Germinal center (tissue), 1 donor: ENCODE measurements around the gene ARL4A.
"Not testable (repeated sequence)": the region's sequence is repeated elsewhere in the genome, so short reads cannot be mapped to it uniquely, and the experiment has no call there.

Experiments
- DNase-seq: peaks from one replicate; pipeline ENCODE4 v3.0.0; 2012; ENCODE audit warnings: mixed read lengths, low spot score

Gene ARL4A

GRCh38 chr7:12670000-12670729, 17.3 kb upstream of the ARL4A start:
- DNase-seq: no peak

GRCh38 chr7:12670743-12671520, 16.5 kb upstream of the ARL4A start:
- DNase-seq: no peak

- not testable (repeated sequence) for DNase-seq
Observed at GRCh38 chr7:12673436-12673835, 14.0 kb upstream of the ARL4A start.

DNA sequence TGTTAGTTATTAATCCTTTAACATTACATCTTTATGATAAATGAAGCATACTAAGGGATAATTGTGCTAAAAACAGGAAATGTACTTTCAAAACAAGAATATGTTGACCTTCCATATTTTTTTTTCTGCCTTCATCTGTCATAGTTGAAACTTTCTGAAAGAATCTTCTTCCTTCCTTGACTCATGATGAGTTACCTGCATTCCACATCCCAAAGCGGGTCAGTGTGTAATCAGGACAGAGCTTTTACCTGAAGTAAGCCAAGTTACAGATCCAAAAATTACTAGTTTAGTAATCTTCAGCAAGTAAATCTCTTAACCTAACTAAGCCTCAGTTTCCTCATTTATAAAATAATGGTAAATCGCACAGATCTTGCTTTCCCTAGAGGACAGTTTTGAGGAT, 13.4 kb upstream of the ARL4A start:
- no peak for DNase-seq

DNA sequence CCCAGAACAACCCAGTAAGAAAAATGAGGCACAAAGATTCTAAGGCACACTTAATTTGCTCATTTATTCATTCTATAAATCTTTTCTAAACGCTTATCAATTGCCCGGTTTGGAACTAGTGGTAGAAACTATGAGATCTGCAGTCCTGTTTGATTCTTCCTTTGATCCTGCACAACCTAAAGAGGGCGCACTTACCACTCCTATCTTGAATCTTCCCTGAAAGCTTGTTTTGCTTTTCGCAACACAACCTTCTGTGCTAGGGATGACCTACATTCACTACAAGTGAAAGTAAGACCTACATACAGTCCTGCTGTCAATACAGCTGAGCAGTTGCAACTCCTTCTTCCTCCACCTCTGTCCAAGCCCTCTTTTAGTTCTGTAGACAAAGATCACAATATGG, 12.6 kb upstream of the ARL4A start:
- DNase-seq: no peak

DNA sequence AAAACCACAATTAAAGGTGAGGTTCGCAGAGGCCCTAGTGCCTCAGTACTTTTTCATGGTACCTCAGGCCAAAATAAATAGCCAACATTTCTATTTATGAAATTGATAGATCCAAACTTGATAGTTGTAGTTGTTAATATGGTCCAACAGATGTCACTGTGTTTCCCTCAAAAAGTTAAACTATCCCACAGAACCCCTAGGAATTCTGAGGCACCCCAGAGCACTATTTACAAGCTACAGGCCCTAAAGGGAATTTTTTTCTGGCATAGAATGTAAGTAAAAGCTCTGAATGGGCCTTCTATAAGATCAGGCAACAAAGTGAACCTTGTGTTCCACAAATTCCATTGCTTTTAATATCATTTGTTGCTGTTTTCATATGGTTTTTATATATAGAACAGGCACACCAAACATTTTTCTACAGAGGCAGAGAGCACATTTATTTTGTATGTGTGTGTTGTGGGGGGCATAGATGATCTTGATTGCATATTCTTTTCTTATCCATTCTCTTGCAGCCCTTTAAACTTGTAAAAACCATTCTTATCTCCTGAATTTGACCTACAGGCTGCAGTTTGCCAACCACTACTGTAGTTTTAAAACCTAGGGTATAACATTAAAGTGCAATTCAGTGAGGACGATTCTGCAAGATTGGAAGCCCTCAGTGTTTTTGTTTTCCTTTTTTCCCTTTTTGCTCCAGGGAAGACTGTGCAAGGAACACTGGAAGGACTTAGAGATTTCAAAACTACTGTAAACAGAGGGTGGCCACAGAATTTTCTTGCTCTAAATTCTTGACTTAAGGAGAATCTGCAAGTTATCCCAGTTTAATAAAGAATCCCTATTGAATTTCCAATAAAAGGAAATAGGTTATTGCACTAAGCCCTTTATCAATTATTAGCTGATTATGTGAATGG, 3.5 kb upstream of the ARL4A start:
- no peak for DNase-seq

GRCh38 chr7:12684733-12685132, 2.7 kb upstream of the ARL4A start:
- no peak for DNase-seq

- DNase-seq: no peak
Observed at GRCh38 chr7:12685550-12685949, 1.9 kb upstream of the ARL4A start.

DNA sequence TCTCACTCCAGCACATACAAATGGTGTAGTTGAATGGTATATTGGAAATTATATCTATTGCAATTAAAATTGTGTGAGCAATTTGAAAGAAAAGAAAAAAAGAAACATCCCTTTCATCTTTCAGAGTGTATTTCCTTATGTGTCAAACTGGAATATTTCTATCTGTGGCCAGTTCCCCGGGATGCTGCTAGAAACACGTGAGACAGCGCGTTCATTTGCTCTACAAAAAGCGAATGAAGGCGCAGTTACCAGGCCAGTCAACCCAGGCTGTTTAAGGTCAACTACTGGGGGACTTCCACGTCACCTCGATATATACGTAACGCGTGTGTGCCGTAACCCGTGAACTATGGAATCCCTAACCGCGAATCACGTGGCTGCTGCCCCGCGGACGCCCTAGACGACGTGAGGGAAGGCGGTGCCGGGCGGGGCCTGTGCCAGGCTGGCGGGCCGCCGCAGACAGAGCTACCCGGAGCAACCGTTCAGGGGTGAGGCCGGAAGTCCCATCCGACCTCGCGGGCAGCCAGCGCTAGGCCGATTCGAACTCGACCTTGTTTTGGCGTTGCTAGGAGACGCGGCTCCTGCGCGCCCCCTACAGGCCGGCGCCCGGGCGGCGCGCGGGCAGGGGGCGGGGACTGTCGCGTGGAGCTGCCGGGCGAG, 1.1 kb upstream of the ARL4A start:
- DNase-seq: peak; percentile 81

DNA sequence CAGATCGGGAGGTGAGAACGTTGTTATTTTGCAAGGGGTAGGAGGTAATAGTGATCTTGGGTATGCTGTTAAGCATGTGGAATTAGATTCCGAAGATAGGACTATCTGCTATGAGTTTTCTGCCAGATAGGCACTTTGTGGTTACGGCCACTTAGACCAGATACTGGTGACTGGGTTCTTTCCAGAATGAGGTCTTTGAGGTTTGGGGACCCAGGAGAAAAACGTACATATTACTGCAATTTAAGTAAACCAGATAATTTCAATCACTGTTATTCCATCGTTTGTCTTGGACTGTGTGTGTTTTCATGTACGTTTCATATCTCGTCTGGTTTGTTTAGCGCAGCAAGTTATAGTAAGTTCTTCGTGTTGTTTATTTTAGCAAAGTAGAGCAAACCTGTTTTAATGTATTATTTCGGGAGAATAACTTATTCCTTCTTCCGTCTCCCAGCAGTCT, 312 bp downstream of the ARL4A start:
- DNase-seq: no peak

DNA sequence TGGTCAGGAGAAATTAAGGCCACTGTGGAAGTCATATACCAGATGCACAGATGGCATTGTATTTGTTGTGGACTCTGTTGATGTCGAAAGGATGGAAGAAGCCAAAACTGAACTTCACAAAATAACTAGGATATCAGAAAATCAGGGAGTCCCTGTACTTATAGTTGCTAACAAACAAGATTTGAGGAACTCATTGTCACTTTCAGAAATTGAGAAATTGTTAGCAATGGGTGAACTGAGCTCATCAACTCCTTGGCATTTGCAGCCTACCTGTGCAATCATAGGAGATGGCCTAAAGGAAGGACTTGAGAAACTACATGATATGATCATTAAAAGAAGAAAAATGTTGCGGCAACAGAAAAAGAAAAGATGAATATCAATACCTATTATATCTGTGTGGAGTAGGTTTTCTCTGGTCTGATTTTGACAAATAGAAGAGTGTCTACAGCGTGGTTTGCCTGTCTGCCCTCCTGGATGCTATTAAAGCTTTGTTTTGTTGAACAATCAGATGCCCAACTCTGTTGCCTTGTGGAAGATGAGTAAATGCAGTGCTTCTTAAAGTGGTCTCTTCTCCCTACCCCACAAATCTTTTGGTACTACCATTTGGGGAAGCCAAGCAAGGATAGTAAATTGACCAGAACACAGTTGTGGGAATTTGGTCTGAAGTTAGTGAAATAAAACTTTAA, 1.2 kb downstream of the ARL4A start:
- not testable (repeated sequence) for DNase-seq

DNA sequence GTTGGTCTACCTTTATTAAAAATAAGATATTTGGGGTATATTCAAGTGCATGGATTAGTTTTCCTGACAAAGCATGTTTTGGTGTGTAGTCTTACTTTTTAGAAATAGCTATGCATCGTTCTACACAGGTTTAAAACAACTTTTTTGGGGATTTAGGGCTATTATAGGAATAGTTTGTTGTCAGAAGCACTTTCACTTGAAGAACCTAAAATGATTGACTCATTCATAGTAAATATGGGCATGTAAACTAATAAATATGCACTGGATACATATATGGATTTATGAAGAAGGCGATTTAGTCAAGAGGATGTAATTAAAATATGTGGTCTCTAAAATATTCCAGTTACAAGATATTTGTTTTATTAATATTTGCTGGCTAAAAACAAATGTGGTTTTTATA, 2.0 kb downstream of the ARL4A start:
- no peak for DNase-seq

DNA sequence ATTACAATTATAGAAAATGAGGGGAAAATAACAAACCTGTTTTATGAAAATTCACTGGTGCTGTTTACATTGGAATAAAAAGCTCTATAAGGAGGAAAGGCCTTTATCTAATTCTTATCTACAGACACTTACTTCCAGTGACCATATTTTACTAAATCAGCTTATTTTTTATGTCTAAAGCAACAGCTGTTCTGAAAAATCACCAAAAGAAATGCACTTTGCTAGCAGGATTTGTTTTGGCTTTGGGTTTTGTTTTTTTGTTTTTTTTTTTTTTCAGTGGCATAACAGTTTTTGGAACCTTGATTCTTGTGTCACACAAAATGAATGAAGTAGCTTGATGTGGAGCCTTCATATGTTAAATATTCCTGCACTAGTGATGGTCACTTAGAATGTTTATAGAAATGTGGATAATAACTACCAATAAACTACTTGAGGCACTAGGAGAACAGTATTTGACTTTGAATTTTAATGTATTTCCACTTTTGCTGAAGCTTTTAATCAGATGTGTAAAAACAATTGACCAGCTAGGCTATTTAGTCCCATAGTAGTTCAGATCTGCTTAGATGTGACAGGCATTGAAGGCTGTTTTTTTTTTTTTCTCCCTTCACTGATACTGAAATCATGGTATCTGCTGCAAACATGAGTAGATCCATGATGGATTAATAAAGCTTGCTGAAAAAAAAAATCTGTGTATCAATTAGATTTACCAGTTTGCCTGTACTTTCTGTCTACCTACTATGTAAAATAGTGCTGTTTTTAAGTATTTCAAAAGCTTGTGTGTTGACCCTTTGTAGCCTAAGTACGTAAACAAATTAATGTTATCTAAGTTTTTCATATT, 2.8 kb downstream of the ARL4A start:
- no peak for DNase-seq

DNA sequence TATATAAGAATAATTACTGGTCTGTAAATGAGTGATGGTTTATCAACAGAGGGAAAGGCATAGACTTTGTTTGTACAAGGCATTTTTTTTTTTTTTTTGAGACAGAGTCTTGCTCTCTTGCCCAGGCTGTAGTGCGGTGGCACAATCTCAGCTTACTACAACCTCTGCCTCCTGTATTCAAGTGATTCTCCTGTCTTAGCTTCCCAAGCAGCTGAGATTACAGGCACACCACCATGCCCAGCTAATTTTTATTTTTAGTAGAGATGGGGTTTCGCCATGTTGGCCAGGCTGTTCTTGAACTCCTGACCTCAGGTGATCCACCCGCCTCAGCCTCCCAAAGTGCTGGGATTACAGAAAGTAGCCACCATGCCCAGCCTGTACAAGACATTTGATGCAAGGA, 4.0 kb downstream of the ARL4A start:
- DNase-seq: not testable (repeated sequence)

GRCh38 chr7:12692035-12692434, 4.6 kb downstream of the ARL4A start:
- no peak for DNase-seq

DNA sequence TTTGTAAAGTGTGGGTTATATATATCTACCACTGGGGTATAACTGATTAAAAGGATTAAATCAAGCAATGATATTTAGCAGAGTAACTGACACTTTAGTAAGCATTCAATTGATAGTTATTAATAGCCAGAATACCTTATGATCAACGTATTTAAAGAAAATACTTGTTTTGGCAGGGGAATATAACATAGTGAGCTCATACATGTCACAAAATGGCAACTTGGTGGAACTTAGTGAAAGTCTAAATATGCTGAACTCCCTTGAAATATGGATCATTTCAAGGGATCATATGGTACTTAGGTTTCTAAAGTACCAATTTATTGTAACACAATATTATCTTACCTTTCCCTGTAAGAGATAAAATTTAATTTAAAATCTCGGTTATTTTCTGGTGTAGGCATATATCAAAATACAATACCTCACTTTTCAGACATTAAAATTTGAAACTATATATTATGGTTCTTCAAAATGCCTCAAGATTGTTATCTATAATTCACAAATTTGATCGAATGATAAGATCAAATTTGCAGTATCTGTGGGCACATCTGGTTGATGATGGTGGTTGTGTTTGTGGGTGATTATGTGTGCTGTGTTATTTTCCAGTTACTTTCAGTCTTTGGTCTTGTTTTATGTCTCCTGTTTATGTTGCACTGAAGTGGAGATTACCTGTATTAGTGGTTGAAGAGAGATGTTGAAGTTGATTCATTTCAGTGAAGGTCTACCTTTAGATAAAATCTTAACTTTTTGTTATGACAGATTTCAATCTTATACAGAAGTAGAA, 5.2 kb downstream of the ARL4A start:
- no peak for DNase-seq

DNA sequence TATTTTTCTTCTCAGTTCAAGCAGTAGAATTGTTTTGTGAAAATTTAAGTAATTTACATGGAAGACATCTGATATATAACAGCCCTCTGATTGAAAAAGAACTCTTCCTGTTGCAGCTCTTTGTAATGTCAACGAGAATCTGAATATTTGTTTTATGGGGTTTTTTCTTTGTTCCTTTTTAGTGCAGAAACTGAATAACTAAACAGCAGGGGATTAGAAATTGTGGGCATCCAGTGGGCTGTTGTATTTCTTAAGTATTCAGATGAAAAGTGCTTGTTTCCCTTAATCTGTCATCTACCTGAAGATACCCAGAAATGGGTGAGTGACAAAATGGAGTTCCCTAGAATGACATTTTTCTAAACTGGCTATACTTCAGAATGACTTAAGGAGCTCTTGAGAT, 7.4 kb downstream of the ARL4A start:
- no peak for DNase-seq

DNA sequence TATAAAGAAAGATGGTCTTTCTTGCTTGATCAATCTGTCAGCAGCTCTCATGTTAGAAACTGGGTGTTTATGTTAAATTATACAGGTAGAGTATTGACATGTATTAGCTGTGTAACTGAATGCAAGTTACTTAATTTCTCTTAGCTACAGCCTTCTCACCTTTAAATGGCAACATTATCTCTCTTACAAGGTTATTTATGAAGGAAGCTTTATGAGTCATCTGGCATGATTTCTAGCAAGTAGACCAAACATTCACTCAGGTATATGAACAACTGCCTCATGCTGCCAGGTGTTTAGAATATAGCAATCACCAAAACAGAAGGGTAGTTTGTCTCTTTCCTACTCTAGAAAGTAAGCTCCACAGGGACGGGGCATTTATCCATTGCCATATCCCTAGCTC, 8.5 kb downstream of the ARL4A start:
- no peak for DNase-seq

- no peak for DNase-seq
Observed at GRCh38 chr7:12699299-12699698, 11.9 kb downstream of the ARL4A start.

- DNase-seq: no peak
Observed at GRCh38 chr7:12701433-12701832, 14.0 kb downstream of the ARL4A start.
